ENCODE measurements around the gene ANXA1.
A peak's percentile ranks its signal among the peaks of the same experiment; 100 is the strongest.

ANXA1 gene

DNA sequence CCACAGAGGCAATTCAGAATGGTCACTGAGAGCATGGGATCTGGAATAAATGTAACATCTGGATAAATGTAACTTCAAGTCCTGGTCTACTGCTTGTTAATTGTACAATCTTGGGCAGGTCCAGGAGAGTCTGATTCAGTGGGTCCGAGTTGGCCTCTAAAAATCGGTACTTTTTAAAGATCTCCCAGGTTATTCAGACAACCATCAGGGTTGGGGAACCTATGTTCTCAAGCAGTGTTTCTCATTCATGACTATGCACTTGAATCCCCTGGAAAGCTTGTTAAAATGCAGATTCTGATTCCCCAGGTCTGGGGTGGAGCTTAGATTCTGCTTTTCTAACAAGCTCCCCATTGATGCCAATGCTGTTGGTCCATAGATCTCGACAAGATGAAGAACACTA, 14.8 kb downstream of the ANXA1 start:
- Histone ChIP-seq H3K4me3 (ENCODE audit: insufficient read depth, low read depth, low read length, poor library complexity, severe bottlenecking) (no peak overlapping the region), H3K9me3 (ENCODE audit: control insufficient read depth, low read length) (no peaks in the 10 kb centered on the region), H3K27me3 (replicated peaks; ENCODE audit: control insufficient read depth, insufficient read depth, low read length, poor library complexity, severe bottlenecking) (no peaks in the 10 kb centered on the region), H3K27ac (ENCODE audit: insufficient read depth, low read length, poor library complexity, severe bottlenecking) (no peak overlapping the region), H3K4me1 (ENCODE audit: control insufficient read depth, insufficient read depth, low read length, poor library complexity, severe bottlenecking) (no peaks in the 10 kb centered on the region), H3K36me3 (ENCODE audit: control insufficient read depth, insufficient read depth, low read length) (peaks cover 84% of the 10 kb centered on the region)
- DNase-seq, result no peak

DNA sequence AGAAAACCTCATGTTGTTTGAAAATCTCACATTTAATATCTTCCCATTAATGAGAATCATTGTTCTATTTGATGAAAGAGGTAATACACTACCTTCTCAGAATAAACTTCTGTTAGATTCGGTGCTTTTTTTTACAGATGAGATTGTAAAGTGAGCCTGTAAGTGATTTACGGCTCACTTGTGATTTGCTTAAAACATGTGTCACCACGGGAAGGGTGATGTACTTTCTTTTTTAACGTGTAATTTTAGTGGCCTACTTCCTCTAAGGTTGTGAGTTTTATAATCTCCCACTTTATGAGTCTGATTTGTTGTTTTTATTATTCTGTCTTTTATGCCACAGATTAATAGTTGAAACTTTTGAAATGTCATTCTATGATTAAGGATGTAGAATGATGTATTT, 15.9 kb downstream of the ANXA1 start:
- H3K36me3 ChIP-seq (ENCODE audit: control insufficient read depth, insufficient read depth, low read length), result peaks cover 73% of the 10 kb centered on the region
- peak overlapping the region; percentile 0 for H3K27ac ChIP-seq (ENCODE audit: insufficient read depth, low read length, poor library complexity, severe bottlenecking)
- no peak for DNase-seq
- no peaks in the 10 kb centered on the region for H3K4me1 ChIP-seq (ENCODE audit: control insufficient read depth, insufficient read depth, low read length, poor library complexity, severe bottlenecking)
- no peaks in the 10 kb centered on the region for H3K9me3 ChIP-seq (ENCODE audit: control insufficient read depth, low read length)
- H3K27me3 ChIP-seq (replicated peaks; ENCODE audit: control insufficient read depth, insufficient read depth, low read length, poor library complexity, severe bottlenecking), result no peaks in the 10 kb centered on the region
- H3K4me3 ChIP-seq (ENCODE audit: insufficient read depth, low read depth, low read length, poor library complexity, severe bottlenecking), result no peak overlapping the region

DNA sequence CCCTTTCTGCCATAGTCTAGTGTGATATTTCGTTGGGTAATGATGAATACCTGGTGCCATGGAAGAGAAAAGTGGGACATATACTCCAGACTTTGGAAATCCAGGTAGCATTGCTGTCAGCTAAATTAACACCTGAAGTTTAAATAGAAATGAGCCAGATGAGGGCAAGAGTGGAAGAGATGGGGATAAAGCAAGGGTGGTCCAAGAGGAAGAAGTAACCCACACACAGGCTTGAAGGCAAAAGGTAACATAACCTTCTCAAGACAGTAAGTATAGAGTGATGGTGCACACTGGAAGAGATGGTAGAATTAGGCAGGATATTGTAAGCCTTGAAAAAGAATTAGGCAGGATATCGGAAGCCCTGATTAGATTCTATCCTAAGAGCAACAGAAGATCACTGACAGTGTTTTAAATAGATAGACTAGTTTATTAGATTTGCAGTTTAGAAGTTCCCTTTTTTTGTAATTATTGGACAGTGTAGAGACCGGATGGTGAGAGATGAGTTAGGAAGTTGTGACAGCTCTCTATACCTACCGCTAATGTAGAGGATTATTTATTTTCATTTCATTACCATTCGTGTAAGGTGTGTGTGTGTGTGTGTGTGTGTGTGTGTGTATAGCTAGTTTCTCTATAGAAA, 16.8 kb downstream of the ANXA1 start:
- Histone ChIP-seq H3K4me3 (ENCODE audit: insufficient read depth, low read depth, low read length, poor library complexity, severe bottlenecking) (no peak overlapping the region), H3K27ac (ENCODE audit: insufficient read depth, low read length, poor library complexity, severe bottlenecking) (no peak overlapping the region), H3K36me3 (ENCODE audit: control insufficient read depth, insufficient read depth, low read length) (peaks cover 65% of the 10 kb centered on the region), H3K9me3 (ENCODE audit: control insufficient read depth, low read length) (no peaks in the 10 kb centered on the region), H3K4me1 (ENCODE audit: control insufficient read depth, insufficient read depth, low read length, poor library complexity, severe bottlenecking) (no peaks in the 10 kb centered on the region), H3K27me3 (replicated peaks; ENCODE audit: control insufficient read depth, insufficient read depth, low read length, poor library complexity, severe bottlenecking) (no peaks in the 10 kb centered on the region)
- DNase-seq, result no peak

DNA sequence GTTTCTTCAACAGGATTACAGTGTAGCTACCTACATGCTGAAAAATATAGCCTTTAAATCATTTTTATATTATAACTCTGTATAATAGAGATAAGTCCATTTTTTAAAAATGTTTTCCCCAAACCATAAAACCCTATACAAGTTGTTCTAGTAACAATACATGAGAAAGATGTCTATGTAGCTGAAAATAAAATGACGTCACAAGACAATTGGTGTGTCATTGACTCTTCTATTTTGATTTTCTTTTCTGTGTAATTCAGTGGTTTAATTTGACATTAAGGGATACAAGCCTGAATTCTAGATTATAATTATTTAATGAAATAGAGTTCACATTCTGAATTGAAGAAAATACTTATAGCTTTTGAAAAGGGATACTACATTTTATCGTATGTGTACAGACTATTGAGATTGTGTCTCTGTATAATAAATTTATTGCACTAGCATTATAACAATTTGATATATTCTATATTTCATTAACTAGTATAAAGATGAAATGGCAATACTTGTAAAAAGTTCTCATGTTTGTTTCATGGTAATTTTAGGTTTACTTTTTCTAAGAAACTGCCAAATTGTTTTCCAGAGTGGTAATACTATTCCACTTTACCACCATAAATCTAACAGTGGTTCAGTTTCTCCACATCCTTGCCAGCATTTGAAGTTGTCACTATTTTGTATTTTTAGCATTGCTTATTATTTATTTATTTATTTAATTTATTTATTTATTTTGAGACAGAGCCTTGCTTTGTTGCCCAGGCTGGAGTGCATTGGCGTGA, 18.7 kb downstream of the ANXA1 start:
- H3K9me3 ChIP-seq (ENCODE audit: control insufficient read depth, low read length), result no peaks in the 10 kb centered on the region
- peaks cover 48% of the 10 kb centered on the region for H3K36me3 ChIP-seq (ENCODE audit: control insufficient read depth, insufficient read depth, low read length)
- no peak for DNase-seq
- H3K4me3 ChIP-seq (ENCODE audit: insufficient read depth, low read depth, low read length, poor library complexity, severe bottlenecking), result no peak overlapping the region
- no peaks in the 10 kb centered on the region for H3K27me3 ChIP-seq (replicated peaks; ENCODE audit: control insufficient read depth, insufficient read depth, low read length, poor library complexity, severe bottlenecking)
- H3K27ac ChIP-seq (ENCODE audit: insufficient read depth, low read length, poor library complexity, severe bottlenecking), result no peak overlapping the region
- no peaks in the 10 kb centered on the region for H3K4me1 ChIP-seq (ENCODE audit: control insufficient read depth, insufficient read depth, low read length, poor library complexity, severe bottlenecking)

DNA sequence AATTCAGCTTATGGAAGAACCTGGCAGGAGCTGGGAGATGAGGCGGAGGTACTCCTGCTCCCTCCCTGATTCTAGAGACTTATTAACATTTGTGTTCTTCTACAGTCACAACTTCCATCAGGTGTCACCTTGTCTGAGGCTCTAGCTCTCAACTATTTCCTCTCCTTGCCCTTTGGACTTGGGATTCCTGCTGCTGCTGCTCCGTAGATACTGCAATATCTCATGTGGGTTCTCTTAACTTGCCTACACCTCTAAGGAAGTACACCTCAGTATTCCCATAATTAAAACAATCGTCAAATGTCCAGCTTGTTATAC, 21.2 kb downstream of the ANXA1 start:
- Histone ChIP-seq H3K4me1 (ENCODE audit: control insufficient read depth, insufficient read depth, low read length, poor library complexity, severe bottlenecking) (no peaks in the 10 kb centered on the region), H3K36me3 (ENCODE audit: control insufficient read depth, insufficient read depth, low read length) (peaks cover 23% of the 10 kb centered on the region), H3K4me3 (ENCODE audit: insufficient read depth, low read depth, low read length, poor library complexity, severe bottlenecking) (no peak overlapping the region), H3K27me3 (replicated peaks; ENCODE audit: control insufficient read depth, insufficient read depth, low read length, poor library complexity, severe bottlenecking) (no peaks in the 10 kb centered on the region), H3K9me3 (ENCODE audit: control insufficient read depth, low read length) (no peaks in the 10 kb centered on the region), H3K27ac (ENCODE audit: insufficient read depth, low read length, poor library complexity, severe bottlenecking) (no peak overlapping the region)
- DNase-seq, result no peak

DNA sequence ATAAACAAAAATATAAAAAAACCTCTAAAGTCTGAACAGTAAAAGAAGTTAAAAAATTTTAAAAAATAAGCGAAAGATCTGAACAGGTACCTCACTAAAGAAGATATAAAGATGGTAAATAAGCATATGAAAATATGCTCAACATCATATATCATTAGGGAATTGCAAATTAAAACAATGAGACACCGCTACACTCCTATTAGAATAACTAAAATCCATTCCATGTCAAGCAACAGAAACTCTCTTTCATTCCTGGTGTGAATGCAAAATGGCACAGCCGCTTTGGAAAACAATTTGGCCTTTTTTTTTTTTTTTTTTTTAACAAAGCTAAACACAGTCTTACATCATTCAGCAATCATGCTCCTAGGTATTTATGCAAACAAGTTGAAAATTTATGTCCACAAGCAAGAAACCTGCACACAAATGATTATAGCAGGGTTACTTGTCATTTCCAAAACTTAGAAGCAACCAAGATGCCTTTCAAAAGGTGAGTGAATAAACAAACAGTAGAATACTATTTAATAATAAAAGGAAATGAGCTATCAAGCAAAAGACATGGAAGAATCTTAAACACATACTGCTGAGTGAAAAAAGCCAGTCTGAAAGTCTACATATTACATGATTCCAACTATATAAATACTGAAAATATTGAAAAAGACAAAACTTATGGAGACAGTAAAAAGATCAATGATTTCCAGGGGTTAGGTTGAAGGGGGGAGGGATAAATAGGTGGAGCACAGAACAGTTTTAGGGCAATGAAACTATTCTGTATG, 22.1 kb downstream of the ANXA1 start:
- Histone ChIP-seq H3K36me3 (ENCODE audit: control insufficient read depth, insufficient read depth, low read length) (peaks cover 15% of the 10 kb centered on the region), H3K27ac (ENCODE audit: insufficient read depth, low read length, poor library complexity, severe bottlenecking) (no peak overlapping the region)

DNA sequence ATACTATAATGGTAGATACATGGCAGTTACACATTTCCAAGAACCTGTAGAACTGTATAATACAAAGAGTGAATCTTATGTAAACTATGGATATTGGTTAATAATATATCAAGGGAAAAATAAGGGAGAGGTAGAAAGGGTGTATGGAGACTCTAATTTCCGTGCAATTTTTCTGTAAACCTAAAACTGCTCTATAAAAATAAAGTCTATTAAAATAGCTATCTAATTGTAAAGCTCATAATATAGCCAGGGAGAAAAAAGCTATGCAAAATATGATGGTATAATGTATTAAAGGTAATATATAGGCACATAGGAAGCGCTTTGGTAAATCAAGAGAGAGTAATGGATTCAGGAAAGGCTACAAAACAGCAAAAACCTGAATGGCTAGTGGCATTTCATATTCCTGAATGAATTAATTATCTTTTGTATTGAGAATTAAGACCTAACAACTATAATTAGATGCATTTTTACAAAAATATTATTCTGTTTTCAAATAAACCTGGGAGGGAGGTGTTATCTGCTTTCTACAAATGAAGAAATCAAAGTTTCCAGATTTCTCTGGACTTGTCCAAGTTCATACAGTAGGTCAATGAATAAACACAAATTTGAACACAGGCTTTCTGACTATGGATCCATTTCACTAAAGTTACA, 22.8 kb downstream of the ANXA1 start:
- Histone ChIP-seq H3K27ac (ENCODE audit: insufficient read depth, low read length, poor library complexity, severe bottlenecking) (no peak overlapping the region), H3K4me3 (ENCODE audit: insufficient read depth, low read depth, low read length, poor library complexity, severe bottlenecking) (no peak overlapping the region)
- DNase-seq, result no peak

More for the DNA sequence above, 22.1 kb downstream of the ANXA1 start:
- no peak for DNase-seq
- no peak overlapping the region for H3K4me3 ChIP-seq (ENCODE audit: insufficient read depth, low read depth, low read length, poor library complexity, severe bottlenecking)
- no peaks in the 10 kb centered on the region for H3K27me3 ChIP-seq (replicated peaks; ENCODE audit: control insufficient read depth, insufficient read depth, low read length, poor library complexity, severe bottlenecking)
- H3K4me1 ChIP-seq (ENCODE audit: control insufficient read depth, insufficient read depth, low read length, poor library complexity, severe bottlenecking), result no peaks in the 10 kb centered on the region
- no peaks in the 10 kb centered on the region for H3K9me3 ChIP-seq (ENCODE audit: control insufficient read depth, low read length)

DNA sequence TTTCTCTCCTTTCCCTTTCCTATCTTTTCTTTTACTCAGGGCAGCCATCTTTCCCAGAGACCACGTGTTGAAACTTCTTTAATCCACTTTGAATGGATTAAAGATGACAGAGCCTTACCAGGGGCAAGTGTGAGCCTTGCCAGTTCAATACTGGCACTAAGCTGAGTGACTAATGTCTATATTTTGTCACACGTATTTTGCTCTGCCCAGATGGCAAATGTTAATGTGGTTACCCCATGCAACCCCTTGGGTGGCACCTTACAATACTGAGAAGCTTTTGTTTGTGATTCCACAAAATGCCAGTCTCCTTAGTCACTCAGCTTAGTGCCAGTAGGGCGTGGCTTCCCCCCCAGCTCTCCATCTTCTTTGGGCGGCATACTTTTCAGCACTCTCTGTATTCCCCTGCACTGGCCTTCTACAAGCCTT, 24.8 kb downstream of the ANXA1 start:
- H3K27ac ChIP-seq (ENCODE audit: insufficient read depth, low read length, poor library complexity, severe bottlenecking), result no peak overlapping the region
- no peak for DNase-seq

More for the DNA sequence above, 22.8 kb downstream of the ANXA1 start:
- Histone ChIP-seq H3K36me3 (ENCODE audit: control insufficient read depth, insufficient read depth, low read length) (peaks cover 9% of the 10 kb centered on the region), H3K9me3 (ENCODE audit: control insufficient read depth, low read length) (no peaks in the 10 kb centered on the region), H3K4me1 (ENCODE audit: control insufficient read depth, insufficient read depth, low read length, poor library complexity, severe bottlenecking) (no peaks in the 10 kb centered on the region), H3K27me3 (replicated peaks; ENCODE audit: control insufficient read depth, insufficient read depth, low read length, poor library complexity, severe bottlenecking) (no peaks in the 10 kb centered on the region)

DNA sequence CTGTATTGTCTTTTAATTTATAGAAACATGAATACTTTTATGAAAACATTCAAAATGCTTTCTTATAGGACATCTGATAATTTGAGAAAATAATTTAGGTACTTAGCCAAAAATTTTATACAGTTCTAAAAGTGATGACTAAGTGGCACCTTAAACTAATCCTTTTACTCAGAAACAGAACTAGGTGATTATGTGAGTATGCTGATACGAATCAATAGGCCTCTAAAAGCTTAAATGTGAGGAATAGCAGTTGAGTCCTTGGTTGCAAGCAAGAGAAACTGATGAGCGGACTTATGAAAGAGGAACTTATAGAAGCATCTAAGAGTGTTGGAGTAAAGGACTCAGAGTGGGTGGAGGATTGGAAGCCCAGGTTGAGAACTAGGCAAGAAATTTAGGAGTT, 26.4 kb downstream of the ANXA1 start:
- Histone ChIP-seq H3K27ac (ENCODE audit: insufficient read depth, low read length, poor library complexity, severe bottlenecking) (no peak overlapping the region), H3K36me3 (ENCODE audit: control insufficient read depth, insufficient read depth, low read length) (no peaks in the 10 kb centered on the region), H3K4me3 (ENCODE audit: insufficient read depth, low read depth, low read length, poor library complexity, severe bottlenecking) (no peak overlapping the region), H3K4me1 (ENCODE audit: control insufficient read depth, insufficient read depth, low read length, poor library complexity, severe bottlenecking) (no peaks in the 10 kb centered on the region), H3K9me3 (ENCODE audit: control insufficient read depth, low read length) (no peaks in the 10 kb centered on the region), H3K27me3 (replicated peaks; ENCODE audit: control insufficient read depth, insufficient read depth, low read length, poor library complexity, severe bottlenecking) (no peaks in the 10 kb centered on the region)
- DNase-seq, result no peak

More for the DNA sequence above, 24.8 kb downstream of the ANXA1 start:
- Histone ChIP-seq H3K9me3 (ENCODE audit: control insufficient read depth, low read length) (no peaks in the 10 kb centered on the region), H3K27me3 (replicated peaks; ENCODE audit: control insufficient read depth, insufficient read depth, low read length, poor library complexity, severe bottlenecking) (no peaks in the 10 kb centered on the region), H3K4me3 (ENCODE audit: insufficient read depth, low read depth, low read length, poor library complexity, severe bottlenecking) (no peak overlapping the region), H3K4me1 (ENCODE audit: control insufficient read depth, insufficient read depth, low read length, poor library complexity, severe bottlenecking) (no peaks in the 10 kb centered on the region), H3K36me3 (ENCODE audit: control insufficient read depth, insufficient read depth, low read length) (no peaks in the 10 kb centered on the region)
